GM21717 (cell line): ENCODE measurements around the gene RNPC3.
"Not testable (repeated sequence)": the region's sequence is repeated elsewhere in the genome, so short reads cannot be mapped to it uniquely, and the experiment has no call there.

Source experiments
- ATAC-seq: cut with Tn5 transposase; IDR thresholded peaks from one replicate; pipeline ENCODE4 v1.9.1; 2021; ENCODE audit warnings: mild to moderate bottlenecking, moderate library complexity; ENCODE audit not compliant: unreplicated experiment

Gene RNPC3

GRCh38 chr1:103560427-103560826 lies 34.9 kb downstream of the RNPC3 start:
- no peak for ATAC-seq

GRCh38 chr1:103561124-103561523 lies 35.6 kb downstream of the RNPC3 start:
- ATAC-seq, result not testable (repeated sequence)

GRCh38 chr1:103561643-103562395 lies 36.3 kb downstream of the RNPC3 start:
- ATAC-seq, result peak; percentile 91

- no peak for ATAC-seq
These were observed 37.6 kb downstream of the RNPC3 start for GRCh38 chr1:103563056-103563455.

GRCh38 chr1:103569493-103569892 lies 44.0 kb downstream of the RNPC3 start:
- ATAC-seq, result no peak

GRCh38 chr1:103571289-103571688 lies 45.8 kb downstream of the RNPC3 start, which contains the start of gene AMY2B:
Gene AMY2B (plus strand): TSS chr1:103571589. CDS start chr1:103571603, 14 bp downstream.
- ATAC-seq, result not testable (repeated sequence)

GRCh38 chr1:103576065-103576464 lies 50.6 kb downstream of the RNPC3 start:
- no peak for ATAC-seq

GRCh38 chr1:103576784-103577183 lies 51.3 kb downstream of the RNPC3 start:
- not testable (repeated sequence) for ATAC-seq

- ATAC-seq, result no peak
These were observed 57.0 kb downstream of the RNPC3 start for GRCh38 chr1:103582464-103582863.

- no peak for ATAC-seq
These were observed 58.4 kb downstream of the RNPC3 start for GRCh38 chr1:103583887-103584286.

- ATAC-seq, result no peak
These were observed 59.0 kb downstream of the RNPC3 start for GRCh38 chr1:103584537-103584936.

GRCh38 chr1:103602740-103603139 lies 77.2 kb downstream of the RNPC3 start:
- not testable (repeated sequence) for ATAC-seq
